Astrocyte of the hippocampus (primary cell): ENCODE data around the gene CNKSR3.

ENCODE experiments used
- DNase-seq: peaks from one replicate; pipeline ENCODE4 v3.0.0; 2011; ENCODE audit warnings: low read depth, low spot score

CNKSR3 gene

GRCh38 chr6:154479351-154479769 is 31.1 kb downstream of the CNKSR3 start:
- peak; percentile 60 for DNase-seq

GRCh38 chr6:154478701-154479060 is 31.8 kb downstream of the CNKSR3 start:
- DNase-seq, result peak; percentile 39

GRCh38 chr6:154478021-154478700 is 32.3 kb downstream of the CNKSR3 start:
- no peak for DNase-seq

GRCh38 chr6:154476494-154476893 is 34.0 kb downstream of the CNKSR3 start:
- no peak for DNase-seq

- peak; percentile 86 for DNase-seq
Measured at GRCh38 chr6:154474648-154475428, 35.6 kb downstream of the CNKSR3 start.

- DNase-seq, result no peak
Measured at GRCh38 chr6:154473324-154473723, 37.2 kb downstream of the CNKSR3 start.

- DNase-seq, result no peak
Measured at GRCh38 chr6:154471609-154472362, 38.7 kb downstream of the CNKSR3 start.

GRCh38 chr6:154469306-154469935 is 41.1 kb downstream of the CNKSR3 start:
- DNase-seq, result no peak

- DNase-seq, result no peak
Measured at GRCh38 chr6:154468760-154469159, 41.7 kb downstream of the CNKSR3 start.

GRCh38 chr6:154466971-154467679 is 43.4 kb downstream of the CNKSR3 start:
- DNase-seq, result no peak

- DNase-seq, result no peak
Measured at GRCh38 chr6:154466139-154466538, 44.3 kb downstream of the CNKSR3 start.

- DNase-seq, result no peak
Measured at GRCh38 chr6:154463573-154464419, 46.7 kb downstream of the CNKSR3 start.

GRCh38 chr6:154462425-154462824 is 48.1 kb downstream of the CNKSR3 start:
- no peak for DNase-seq

- no peak for DNase-seq
Measured at GRCh38 chr6:154461348-154461747, 49.1 kb downstream of the CNKSR3 start.

GRCh38 chr6:154460306-154461071 is 50.0 kb downstream of the CNKSR3 start:
- peak; percentile 87 for DNase-seq

GRCh38 chr6:154459513-154459912 is 51.0 kb downstream of the CNKSR3 start:
- no peak for DNase-seq

GRCh38 chr6:154458565-154459470 is 51.7 kb downstream of the CNKSR3 start:
- DNase-seq, result peak; percentile 35

GRCh38 chr6:154457881-154458284 is 52.6 kb downstream of the CNKSR3 start:
- DNase-seq, result peak; percentile 58
